ENCODE data around the gene TNFSF15.

GRCh38 chr9:114746591-114747346 is 59.1 kb downstream of the TNFSF15 start:
- no peak for TF ChIP-seq FOXA1 (IDR thresholded peaks at IDR 0.05)
- no peak for TF ChIP-seq FOXM1 (IDR thresholded peaks at IDR 0.05; ENCODE audit: borderline replicate concordance)
- TF ChIP-seq FOXK2 (IDR thresholded peaks at IDR 0.05): no peak
- TF ChIP-seq CTBP1 (IDR thresholded peaks at IDR 0.05; ENCODE audit: borderline replicate concordance): no peak
- TF ChIP-seq, protein P1, sequence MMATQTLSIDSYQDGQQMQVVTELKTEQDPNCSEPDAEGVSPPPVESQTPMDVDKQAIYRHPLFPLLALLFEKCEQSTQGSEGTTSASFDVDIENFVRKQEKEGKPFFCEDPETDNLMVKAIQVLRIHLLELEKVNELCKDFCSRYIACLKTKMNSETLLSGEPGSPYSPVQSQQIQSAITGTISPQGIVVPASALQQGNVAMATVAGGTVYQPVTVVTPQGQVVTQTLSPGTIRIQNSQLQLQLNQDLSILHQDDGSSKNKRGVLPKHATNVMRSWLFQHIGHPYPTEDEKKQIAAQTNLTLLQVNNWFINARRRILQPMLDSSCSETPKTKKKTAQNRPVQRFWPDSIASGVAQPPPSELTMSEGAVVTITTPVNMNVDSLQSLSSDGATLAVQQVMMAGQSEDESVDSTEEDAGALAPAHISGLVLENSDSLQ (IDR thresholded peaks at IDR 0.05): no peak
- no peak for TF ChIP-seq BHLHE40 (IDR thresholded peaks at IDR 0.05; ENCODE audit: borderline replicate concordance)
- TF ChIP-seq SUZ12 (IDR thresholded peaks at IDR 0.05): no peak
- TF ChIP-seq LEF1 (IDR thresholded peaks at IDR 0.05; ENCODE audit: borderline replicate concordance): no peak
- no peak for TF ChIP-seq L3MBTL2 (conservative IDR thresholded peaks at IDR 0.05)
- no peak for TF ChIP-seq SP1 (IDR thresholded peaks at IDR 0.05)
